Stomach (tissue), 9 donors: ENCODE results near the gene DPP6. TPM values are rescaled to one million over a fixed set of nuclear protein-coding genes. Genes with fewer than 3 reads are reported as not detected.

Experiments
- DNase-seq, 2 donors: peaks; one replicate each; pipeline versions ENCODE4 v3.0.0 to v3.0.0-alpha.2; 2013 to 2019
- H3K27ac ChIP-seq, 5 donors: fragments of 200-600 bp in 4 of 5; sonication (generic) in 4 of 5; one replicate each; pipeline ENCODE4 v1.5.1; 2013 to 2019; ENCODE audit warnings: mild to moderate bottlenecking in 1 of 5, moderate library complexity in 1 of 5
- H3K27me3 ChIP-seq, 3 donors: fragments of 200-600 bp; sonication (generic); one replicate each; pipeline ENCODE4 v1.5.1; 2017 to 2019; ENCODE audit warnings: mixed run types in 1 of 3
- H3K36me3 ChIP-seq, 4 donors: fragments of 200-600 bp; sonication (generic); 1 replicate in 3 of 4; 2 replicates in 1 of 4; pipeline ENCODE4 v1.5.1; 2016 to 2019
- H3K4me1 ChIP-seq, 4 donors: fragments of 200-600 bp; sonication (generic); one replicate each; pipeline ENCODE4 v1.5.1; 2016 to 2019
- H3K4me3 ChIP-seq, 4 donors: fragments of 200-600 bp; sonication (generic) in 3 of 4; one replicate each; pipeline ENCODE4 v1.5.1; 2016 to 2019; ENCODE audit warnings: mild to moderate bottlenecking in 1 of 4
- H3K9me3 ChIP-seq, 4 donors: fragments of 200-600 bp; sonication (generic); one replicate each; pipeline ENCODE4 v1.5.1; 2016 to 2019
- CTCF ChIP-seq, 7 experiments: fragments of 450-650 bp in 4 of 7; fragments of 200-600 bp in 3 of 7; sonication (generic) in 3 of 7; IDR thresholded peaks; one replicate each; pipeline ENCODE4 v1.5.1; 2016 to 2019; ENCODE audit warnings: antibody characterized with exemption in 7 of 7, control low read depth in 2 of 7, mild to moderate bottlenecking in 1 of 7
- EP300 ChIP-seq: sonication (generic); formaldehyde crosslinking; IDR thresholded peaks from one replicate; pipeline ENCODE4 v1.6.1; 2017; ENCODE audit warnings: antibody characterized with exemption
- POLR2A ChIP-seq, 4 donors: fragments of 450-650 bp; IDR thresholded peaks; one replicate each; pipeline ENCODE4 v1.6.1; 2016; ENCODE audit warnings: antibody characterized with exemption in 4 of 4, control low read depth in 2 of 4, mild to moderate bottlenecking in 1 of 4, moderate library complexity in 1 of 4
- POLR2AphosphoS5 ChIP-seq, 3 donors: sonication (generic); formaldehyde crosslinking; IDR thresholded peaks; one replicate each; pipeline ENCODE4 v1.6.1; 2016; ENCODE audit warnings: antibody characterized with exemption in 3 of 3
- WGBS, 5 donors: extraction: QIAGEN DNeasy Blood & Tissue Kit in 3 of 5; methylation state at CpG; one replicate each; pipeline versions ENCODE4 v1.1.5 to v1.1.7; 2013 to 2018; 5-methylcytosine and 5-hydroxymethylcytosine counted together
- intact Hi-C: fragments of 100-400 bp; cut with DNase I; formaldehyde crosslinking; loops from one replicate; pipeline ENCODE4 v1.15.1; 2023; ENCODE audit warnings: low total_unique reads
- polyA plus RNA-seq, 3 donors: library from polyadenylated mRNA; stranded (reverse); fragments of 200-250 nt; gene quantifications; one replicate each; pipeline ENCODE4 v1.2.3, GENCODE V29; 2013
- total RNA-seq, 5 donors: library from RNA; depleted of rRNA; stranded (reverse); fragments of >200 nt; gene quantifications; one replicate each; pipeline versions ENCODE4 v1.1.0 to v1.2.3, GENCODE V29; 2014 to 2016
- donor health status: healthy with polysubstance abuse.
- donor health status: Bipolar disorder and iron deficiency.
- donor health status: healthy.

The DPP6 gene
- total and polyA plus RNA-seq, 8 donors, result 0.15 to 29.8 (median 4.9) TPM

GRCh38 chr7:154888690-154889089 lies 836.5 kb downstream of the DPP6 start:
- Histone ChIP-seq H3K36me3 (no peaks in the 10 kb centered on the region), H3K4me3 (no peak overlapping the region), H3K4me1 (no peaks in the 10 kb centered on the region), H3K9me3 (no peaks in the 10 kb centered on the region), H3K27me3 (peaks cover 0 to 5% (median 0%) of the 10 kb centered on the region in 3 donors), H3K27ac (no peak overlapping the region)
- no peak for DNase-seq
- WGBS, 5 donors, result 60 to 69% (median 63%) methylated on average over 3 of the region's 3 CpGs
- TF ChIP-seq POLR2AphosphoS5 (IDR thresholded peaks at IDR 0.05) (no peak), CTCF (IDR thresholded peaks at IDR 0.05) (no peak)
- intact Hi-C loops, result no loop called here

DNA sequence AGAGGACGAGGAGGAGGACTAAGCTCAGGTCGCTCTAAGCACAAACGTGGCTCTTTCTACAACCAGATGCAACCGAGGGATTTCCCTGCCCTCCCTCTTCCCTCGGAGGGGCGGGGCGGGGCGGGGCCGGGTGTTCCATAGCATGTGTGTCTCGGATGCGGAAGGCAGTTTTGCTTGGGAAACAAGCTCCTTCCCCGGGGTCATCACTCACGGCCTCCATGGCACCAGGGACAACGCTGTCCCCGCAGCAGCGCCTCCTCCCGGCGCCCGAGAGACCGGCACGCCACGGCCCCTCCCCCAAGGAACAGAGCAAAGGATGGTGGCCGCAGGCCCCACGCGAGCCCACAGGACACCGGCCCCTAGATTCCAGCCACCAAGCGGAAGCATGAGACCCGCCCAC lies 840.3 kb downstream of the DPP6 start:
- H3K27ac ChIP-seq, result no peak overlapping the region
- H3K4me3 ChIP-seq, result no peak overlapping the region
- H3K27me3 ChIP-seq, result peaks cover 0 to 11% (median 0%) of the 10 kb centered on the region in 3 donors
- intact Hi-C loops, result no loop called here
- no peaks in the 10 kb centered on the region for H3K4me1 ChIP-seq
- WGBS, 5 donors, result 36 to 43% (median 38%) methylated on average over 20 to 28 of the region's 28 CpGs
- TF ChIP-seq POLR2AphosphoS5 (IDR thresholded peaks at IDR 0.05) (no peak), EP300 (no peak), CTCF (IDR thresholded peaks at IDR 0.05) (no peak), POLR2A (IDR thresholded peaks at IDR 0.05) (no peak)
- DNase-seq, result peak in 1 of 2 donors; percentile 32
- no peaks in the 10 kb centered on the region for H3K9me3 ChIP-seq
- no peaks in the 10 kb centered on the region for H3K36me3 ChIP-seq

- Histone ChIP-seq H3K4me1 (peaks cover 8 to 12% (median 8%) of the 10 kb centered on the region in 4 donors), H3K9me3 (no peaks in the 10 kb centered on the region), H3K36me3 (no peaks in the 10 kb centered on the region), H3K4me3 (no peak overlapping the region), H3K27ac (no peak overlapping the region), H3K27me3 (peaks cover 0 to 17% (median 0%) of the 10 kb centered on the region in 3 donors)
- intact Hi-C loops, result no loop called here
- TF ChIP-seq EP300, result no peak
- TF ChIP-seq POLR2AphosphoS5 (IDR thresholded peaks at IDR 0.05), result no peak
- TF ChIP-seq CTCF (IDR thresholded peaks at IDR 0.05), result no peak
- TF ChIP-seq POLR2A (IDR thresholded peaks at IDR 0.05), result no peak
- 92 to 100% (median 95%) methylated on average over 7 to 11 of the region's 11 CpGs for WGBS, 5 donors
- DNase-seq, result no peak
Measured at GRCh38 chr7:154896076-154896475, 843.9 kb downstream of the DPP6 start.

- Histone ChIP-seq H3K4me3 (no peak overlapping the region), H3K27me3 (peaks cover 0 to 12% (median 0%) of the 10 kb centered on the region in 3 donors), H3K36me3 (no peaks in the 10 kb centered on the region), H3K9me3 (no peaks in the 10 kb centered on the region), H3K27ac (peak overlapping the region in 3 of 5 donors; percentile 29 to 37 (median 32)), H3K4me1 (peaks cover 16 to 30% (median 29%) of the 10 kb centered on the region in 4 donors)
- TF ChIP-seq POLR2AphosphoS5 (IDR thresholded peaks at IDR 0.05), result no peak
- no peak for TF ChIP-seq POLR2A (IDR thresholded peaks at IDR 0.05)
- no peak for TF ChIP-seq CTCF (IDR thresholded peaks at IDR 0.05)
- TF ChIP-seq EP300, result no peak
- intact Hi-C loops, result no loop called here
- DNase-seq, result no peak
- WGBS, 5 donors, result 73 to 87% (median 83%) methylated on average over 21 to 24 of the region's 24 CpGs
Measured at GRCh38 chr7:154898973-154899855, 847.0 kb downstream of the DPP6 start.
